SK-N-SH treated with all-trans-retinoic acid at 6 μM for 48 hours (cell line): ENCODE results near the gene PAK1IP1.

Experiments used
- ATAC-seq: fragments of 200-7000 bp; cut with Tn5 transposase; 3 replicates; pipeline ENCODE4 v1.9.1; 2020; ENCODE audit warnings: mild to moderate bottlenecking, moderate library complexity
- ARNTL ChIP-seq: fragments of 450-650 bp; formaldehyde crosslinking; IDR thresholded peaks from 2 replicates; pipeline ENCODE4 v1.5.0; 2020; ENCODE audit warnings: low read depth, mild to moderate bottlenecking, moderate library complexity, borderline replicate concordance
- BACH2 ChIP-seq: fragments of 250-450 bp; sonication (Bioruptor Pico); IDR thresholded peaks from 2 replicates; pipeline ENCODE4 v1.9.0; 2021; ENCODE audit warnings: mild to moderate bottlenecking, borderline replicate concordance
- CSDC2 ChIP-seq: fragments of 250-450 bp; sonication (Bioruptor Pico); IDR thresholded peaks from 2 replicates; pipeline ENCODE4 v1.5.0; 2020; ENCODE audit warnings: mild to moderate bottlenecking, moderate library complexity
- ESRRG ChIP-seq: fragments of 250-450 bp; sonication (Bioruptor Pico); IDR thresholded peaks from 2 replicates; pipeline ENCODE4 v1.6.1; 2021; ENCODE audit warnings: mild to moderate bottlenecking
- GLIS3 ChIP-seq: fragments of 250-450 bp; sonication (Bioruptor Pico); IDR thresholded peaks from 2 replicates; pipeline ENCODE4 v1.5.0; 2020; ENCODE audit warnings: mild to moderate bottlenecking, moderate library complexity
- ISL1 ChIP-seq: fragments of 250-450 bp; sonication (Bioruptor Pico); IDR thresholded peaks from 2 replicates; pipeline ENCODE4 v2.1.2; 2022; ENCODE audit warnings: mild to moderate bottlenecking, moderate library complexity
- OSR1 ChIP-seq: fragments of 250-450 bp; sonication (Bioruptor Pico); IDR thresholded peaks from 2 replicates; pipeline ENCODE4 v1.8.0; 2022; ENCODE audit warnings: moderate library complexity, mild to moderate bottlenecking, inconsistent platforms
- PPARA ChIP-seq: fragments of 250-450 bp; sonication (Bioruptor Pico); IDR thresholded peaks from 2 replicates; pipeline ENCODE4 v1.5.0; 2020; ENCODE audit warnings: mild to moderate bottlenecking, borderline replicate concordance
- RARB ChIP-seq: fragments of 250-450 bp; sonication (Bioruptor Pico); IDR thresholded peaks from 2 replicates; pipeline ENCODE4 v1.8.0; 2021; ENCODE audit warnings: mild to moderate bottlenecking, moderate library complexity
- SNAI2 ChIP-seq: fragments of 250-450 bp; sonication (Bioruptor Pico); IDR thresholded peaks from 2 replicates; pipeline ENCODE4 v1.5.0; 2020; ENCODE audit warnings: mild to moderate bottlenecking, moderate library complexity
- TCF4 ChIP-seq: fragments of 250-450 bp; sonication (Bioruptor Pico); IDR thresholded peaks from 2 replicates; pipeline ENCODE4 v1.8.0; 2021; ENCODE audit warnings: mild to moderate bottlenecking, moderate library complexity, borderline replicate concordance
- TOX ChIP-seq: fragments of 250-450 bp; sonication (Bioruptor Pico); IDR thresholded peaks from 2 replicates; pipeline ENCODE4 v1.8.0; 2021; ENCODE audit warnings: mild to moderate bottlenecking, moderate library complexity, borderline replicate concordance
- TSHZ2 ChIP-seq: fragments of 250-450 bp; sonication (Bioruptor Pico); IDR thresholded peaks from 2 replicates; pipeline ENCODE4 v1.5.0; 2020; ENCODE audit warnings: mild to moderate bottlenecking, moderate library complexity
- ZC3H10 ChIP-seq: fragments of 250-450 bp; sonication (Bioruptor Pico); IDR thresholded peaks from 2 replicates; pipeline ENCODE4 v1.5.1; 2021; ENCODE audit warnings: mild to moderate bottlenecking, moderate library complexity
- ZFP3 ChIP-seq: fragments of 250-450 bp; sonication (Bioruptor Pico); IDR thresholded peaks from 2 replicates; pipeline ENCODE4 v1.5.0; 2020; ENCODE audit warnings: mild to moderate bottlenecking, moderate library complexity
- ZFP30 ChIP-seq: fragments of 450-650 bp; formaldehyde crosslinking; IDR thresholded peaks from 2 replicates; pipeline ENCODE4 v1.5.0; 2022; ENCODE audit warnings: mild to moderate bottlenecking, moderate library complexity
- ZNF565 ChIP-seq: fragments of 450-650 bp; formaldehyde crosslinking; conservative IDR thresholded peaks from 2 replicates; pipeline ENCODE4 v1.5.0; 2020; ENCODE audit warnings: low read depth, mild to moderate bottlenecking, moderate library complexity
- ZNF70 ChIP-seq: fragments of 450-650 bp; formaldehyde crosslinking; IDR thresholded peaks from 2 replicates; pipeline ENCODE4 v1.5.0; 2020; ENCODE audit warnings: mild to moderate bottlenecking, moderate library complexity
- ZNF8 ChIP-seq: fragments of 450-650 bp; formaldehyde crosslinking; IDR thresholded peaks from 2 replicates; pipeline ENCODE4 v1.5.0; 2020; ENCODE audit warnings: mild to moderate bottlenecking, moderate library complexity
- TF ChIP-seq, protein P1 (sequence below): fragments of 250-450 bp; sonication (Bioruptor Pico); IDR thresholded peaks from 2 replicates; pipeline ENCODE4 v1.5.1; 2021; ENCODE audit warnings: mild to moderate bottlenecking, moderate library complexity
- TF ChIP-seq, protein P2 (sequence below): fragments of 250-450 bp; sonication (Bioruptor Pico); IDR thresholded peaks from 2 replicates; pipeline ENCODE4 v1.8.0; 2021; ENCODE audit warnings: low read depth, mild to moderate bottlenecking, moderate library complexity, borderline replicate concordance

Gene PAK1IP1

GRCh38 chr6:10685092-10685915 is 9.5 kb upstream of the PAK1IP1 start:
- ATAC-seq: no peak
- no peak for TF ChIP-seq BACH2 (CRISPR knock-in tag)
- TF ChIP-seq GLIS3 (CRISPR knock-in tag): no peak
- TF ChIP-seq ZNF8: no peak
- TF ChIP-seq, protein P1, sequence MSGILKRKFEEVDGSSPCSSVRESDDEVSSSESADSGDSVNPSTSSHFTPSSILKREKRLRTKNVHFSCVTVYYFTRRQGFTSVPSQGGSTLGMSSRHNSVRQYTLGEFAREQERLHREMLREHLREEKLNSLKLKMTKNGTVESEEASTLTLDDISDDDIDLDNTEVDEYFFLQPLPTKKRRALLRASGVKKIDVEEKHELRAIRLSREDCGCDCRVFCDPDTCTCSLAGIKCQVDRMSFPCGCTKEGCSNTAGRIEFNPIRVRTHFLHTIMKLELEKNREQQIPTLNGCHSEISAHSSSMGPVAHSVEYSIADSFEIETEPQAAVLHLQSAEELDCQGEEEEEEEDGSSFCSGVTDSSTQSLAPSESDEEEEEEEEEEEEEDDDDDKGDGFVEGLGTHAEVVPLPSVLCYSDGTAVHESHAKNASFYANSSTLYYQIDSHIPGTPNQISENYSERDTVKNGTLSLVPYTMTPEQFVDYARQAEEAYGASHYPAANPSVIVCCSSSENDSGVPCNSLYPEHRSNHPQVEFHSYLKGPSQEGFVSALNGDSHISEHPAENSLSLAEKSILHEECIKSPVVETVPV (CRISPR knock-in tag): no peak
- no peak for TF ChIP-seq ZFP3 (CRISPR knock-in tag)
- no peak for TF ChIP-seq ZNF70 (CRISPR knock-in tag)
- no peak for TF ChIP-seq TCF4 (CRISPR knock-in tag)

GRCh38 chr6:10686901-10687300 is 7.9 kb upstream of the PAK1IP1 start:
- ATAC-seq: no peak

GRCh38 chr6:10687582-10687981 is 7.2 kb upstream of the PAK1IP1 start:
- TF ChIP-seq RARB (no peak), SNAI2 (CRISPR knock-in tag) (no peak), TOX (no peak), ESRRG (CRISPR knock-in tag) (no peak), PPARA (CRISPR knock-in tag) (no peak), TSHZ2 (CRISPR knock-in tag) (no peak), ZNF70 (CRISPR knock-in tag) (no peak), ZFP3 (CRISPR knock-in tag) (no peak), ARNTL (CRISPR knock-in tag) (no peak), OSR1 (CRISPR knock-in tag) (no peak)
- no peak for ATAC-seq

More at GRCh38 chr6:10686901-10687300, 7.9 kb upstream of the PAK1IP1 start:
- TF ChIP-seq ISL1 (CRISPR knock-in tag) (no peak), OSR1 (CRISPR knock-in tag) (no peak), CSDC2 (no peak), ZNF565 (CRISPR knock-in tag) (no peak), ZFP30 (CRISPR knock-in tag) (no peak), ESRRG (CRISPR knock-in tag) (no peak), TSHZ2 (CRISPR knock-in tag) (no peak), ZC3H10 (CRISPR knock-in tag) (no peak), ZNF70 (CRISPR knock-in tag) (no peak), SNAI2 (CRISPR knock-in tag) (no peak), TOX (no peak), PPARA (CRISPR knock-in tag) (no peak), TCF4 (CRISPR knock-in tag) (no peak), GLIS3 (CRISPR knock-in tag) (no peak), ZNF8 (no peak), BACH2 (CRISPR knock-in tag) (no peak)
- TF ChIP-seq, protein P2, sequence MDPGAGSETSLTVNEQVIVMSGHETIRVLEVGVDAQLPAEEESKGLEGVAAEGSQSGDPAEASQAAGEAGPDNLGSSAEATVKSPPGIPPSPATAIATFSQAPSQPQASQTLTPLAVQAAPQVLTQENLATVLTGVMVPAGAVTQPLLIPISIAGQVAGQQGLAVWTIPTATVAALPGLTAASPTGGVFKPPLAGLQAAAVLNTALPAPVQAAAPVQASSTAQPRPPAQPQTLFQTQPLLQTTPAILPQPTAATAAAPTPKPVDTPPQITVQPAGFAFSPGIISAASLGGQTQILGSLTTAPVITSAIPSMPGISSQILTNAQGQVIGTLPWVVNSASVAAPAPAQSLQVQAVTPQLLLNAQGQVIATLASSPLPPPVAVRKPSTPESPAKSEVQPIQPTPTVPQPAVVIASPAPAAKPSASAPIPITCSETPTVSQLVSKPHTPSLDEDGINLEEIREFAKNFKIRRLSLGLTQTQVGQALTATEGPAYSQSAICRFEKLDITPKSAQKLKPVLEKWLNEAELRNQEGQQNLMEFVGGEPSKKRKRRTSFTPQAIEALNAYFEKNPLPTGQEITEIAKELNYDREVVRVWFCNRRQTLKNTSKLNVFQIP (CRISPR knock-in tag): no peak
- TF ChIP-seq, protein P1 (CRISPR knock-in tag): no peak
